ENCODE data around the gene OR4C3. TPM values are rescaled to one million over a fixed set of nuclear protein-coding genes. Genes with fewer than 3 reads are reported as not detected.
"Not testable (repeated sequence)": the region's sequence is repeated elsewhere in the genome, so short reads cannot be mapped to it uniquely, and the experiment has no call there.

OR4C3 gene
- not detected in 2 replicates for total RNA-seq (2014; rRNA removed; shearing (Covaris generic))

GRCh38 chr11:48324620-48325019 lies at the start of gene OR4C3:
Gene OR4C3 (plus strand): TSS chr11:48324920. CDS start chr11:48325022, 102 bp downstream.
- DNase-seq (ENCODE audit: low spot score): not testable (repeated sequence)

GRCh38 chr11:48305923-48306322 lies 18.8 kb upstream of the OR4C3 start, which contains the start of gene OR4S1:
Gene OR4S1 (plus strand): TSS chr11:48306223. CDS start chr11:48306223, 0 bp downstream.
- no peak for DNase-seq (ENCODE audit: low spot score)

- peak; percentile 61 for DNase-seq (ENCODE audit: low spot score)
Observed at GRCh38 chr11:48307760-48308386, 16.8 kb upstream of the OR4C3 start.

- DNase-seq (ENCODE audit: low spot score): not testable (repeated sequence)
Observed at GRCh38 chr11:48313590-48313989, 11.1 kb upstream of the OR4C3 start.

- not testable (repeated sequence) for DNase-seq (ENCODE audit: low spot score)
Observed at GRCh38 chr11:48319813-48320212, 4.9 kb upstream of the OR4C3 start.

GRCh38 chr11:48341466-48341865 lies 16.7 kb downstream of the OR4C3 start:
- no peak for DNase-seq (ENCODE audit: low spot score)

- DNase-seq (ENCODE audit: low spot score): not testable (repeated sequence)
Observed at GRCh38 chr11:48342505-48342904, 17.8 kb downstream of the OR4C3 start.

- DNase-seq (ENCODE audit: low spot score): not testable (repeated sequence)
Observed at GRCh38 chr11:48346286-48346685, 21.6 kb downstream of the OR4C3 start.

GRCh38 chr11:48354013-48354412 lies 29.3 kb downstream of the OR4C3 start:
- no peak for DNase-seq (ENCODE audit: low spot score)

- no peak for DNase-seq (ENCODE audit: low spot score)
Observed at GRCh38 chr11:48354677-48355076, 30.0 kb downstream of the OR4C3 start.

- DNase-seq (ENCODE audit: low spot score): not testable (repeated sequence)
Observed at GRCh38 chr11:48361289-48361688, 36.6 kb downstream of the OR4C3 start.

- no peak for DNase-seq (ENCODE audit: low spot score)
Observed at GRCh38 chr11:48366365-48366764, 41.6 kb downstream of the OR4C3 start, which contains the start of gene OR4C5. Gene OR4C5 (minus strand): TSS chr11:48366465. CDS start chr11:48366465, 0 bp downstream.

Other genes with a start within 250 kb of the OR4C3 start
- not detected in 2 replicates for gene OR4B1, start 108.1 kb upstream of the OR4C3 start, total RNA-seq (2014; rRNA removed; shearing (Covaris generic))
- gene OR4X2, start 79.8 kb upstream of the OR4C3 start, total RNA-seq (2014; rRNA removed; shearing (Covaris generic)): not detected in 2 replicates
- gene OR4X1, start 61.1 kb upstream of the OR4C3 start, total RNA-seq (2014; rRNA removed; shearing (Covaris generic)): not detected in 2 replicates
- gene OR4S1, start 18.7 kb upstream of the OR4C3 start, total RNA-seq (2014; rRNA removed; shearing (Covaris generic)): not detected in 2 replicates
- not detected in 2 replicates for gene OR4C5, start 41.5 kb downstream of the OR4C3 start, total RNA-seq (2014; rRNA removed; shearing (Covaris generic))
- not detected in 2 replicates for gene OR4A47, start 163.9 kb downstream of the OR4C3 start, total RNA-seq (2014; rRNA removed; shearing (Covaris generic))